ENCODE data around the gene IGLL5. TPM values are rescaled to one million over a fixed set of nuclear protein-coding genes. Genes with fewer than 3 reads are reported as not detected.

Gene IGLL5
- total RNA-seq, 1 donor from 2014 or later: not detected

DNA sequence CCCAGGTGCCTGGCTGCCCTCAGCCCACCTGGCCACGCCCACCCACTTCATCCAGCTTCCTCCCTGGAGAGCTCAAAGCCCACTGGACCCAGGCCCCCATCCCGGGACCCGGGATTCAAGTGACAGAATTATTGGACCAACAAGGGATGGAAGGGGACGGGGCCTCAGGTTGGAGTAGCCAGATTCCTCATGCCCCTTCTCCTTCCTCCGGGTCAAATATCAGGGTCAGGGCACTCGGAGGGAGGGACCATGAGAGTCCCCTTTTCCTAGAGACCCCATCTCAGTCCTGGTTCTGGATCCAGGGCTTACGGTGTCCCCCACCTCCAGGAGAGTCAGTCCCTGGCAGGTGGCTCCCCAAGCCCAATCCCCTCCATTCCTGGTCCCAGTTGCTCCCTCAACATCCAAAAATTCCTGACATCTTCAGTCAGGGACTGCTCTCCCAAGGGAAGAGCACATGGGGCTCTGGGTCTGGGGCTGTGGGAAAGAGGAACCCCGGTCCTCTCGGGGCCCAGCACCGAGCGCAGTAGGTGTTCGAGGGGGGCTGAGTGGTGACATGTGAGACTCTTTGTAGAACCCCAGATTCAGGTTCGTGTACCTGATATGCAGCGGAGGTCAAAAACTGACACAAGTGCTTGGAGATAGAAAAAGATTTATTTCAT lies 37.7 kb downstream of the IGLL5 start:
- no peak for DNase-seq (ENCODE audit: low read depth)
- TF ChIP-seq, protein P1, sequence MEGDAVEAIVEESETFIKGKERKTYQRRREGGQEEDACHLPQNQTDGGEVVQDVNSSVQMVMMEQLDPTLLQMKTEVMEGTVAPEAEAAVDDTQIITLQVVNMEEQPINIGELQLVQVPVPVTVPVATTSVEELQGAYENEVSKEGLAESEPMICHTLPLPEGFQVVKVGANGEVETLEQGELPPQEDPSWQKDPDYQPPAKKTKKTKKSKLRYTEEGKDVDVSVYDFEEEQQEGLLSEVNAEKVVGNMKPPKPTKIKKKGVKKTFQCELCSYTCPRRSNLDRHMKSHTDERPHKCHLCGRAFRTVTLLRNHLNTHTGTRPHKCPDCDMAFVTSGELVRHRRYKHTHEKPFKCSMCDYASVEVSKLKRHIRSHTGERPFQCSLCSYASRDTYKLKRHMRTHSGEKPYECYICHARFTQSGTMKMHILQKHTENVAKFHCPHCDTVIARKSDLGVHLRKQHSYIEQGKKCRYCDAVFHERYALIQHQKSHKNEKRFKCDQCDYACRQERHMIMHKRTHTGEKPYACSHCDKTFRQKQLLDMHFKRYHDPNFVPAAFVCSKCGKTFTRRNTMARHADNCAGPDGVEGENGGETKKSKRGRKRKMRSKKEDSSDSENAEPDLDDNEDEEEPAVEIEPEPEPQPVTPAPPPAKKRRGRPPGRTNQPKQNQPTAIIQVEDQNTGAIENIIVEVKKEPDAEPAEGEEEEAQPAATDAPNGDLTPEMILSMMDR (conservative IDR thresholded peaks at IDR 0.05; ENCODE audit: low read depth, low read length): no peak
- no peak overlapping the region for H3K4me3 ChIP-seq (ENCODE audit: low read depth, low read length)

DNA sequence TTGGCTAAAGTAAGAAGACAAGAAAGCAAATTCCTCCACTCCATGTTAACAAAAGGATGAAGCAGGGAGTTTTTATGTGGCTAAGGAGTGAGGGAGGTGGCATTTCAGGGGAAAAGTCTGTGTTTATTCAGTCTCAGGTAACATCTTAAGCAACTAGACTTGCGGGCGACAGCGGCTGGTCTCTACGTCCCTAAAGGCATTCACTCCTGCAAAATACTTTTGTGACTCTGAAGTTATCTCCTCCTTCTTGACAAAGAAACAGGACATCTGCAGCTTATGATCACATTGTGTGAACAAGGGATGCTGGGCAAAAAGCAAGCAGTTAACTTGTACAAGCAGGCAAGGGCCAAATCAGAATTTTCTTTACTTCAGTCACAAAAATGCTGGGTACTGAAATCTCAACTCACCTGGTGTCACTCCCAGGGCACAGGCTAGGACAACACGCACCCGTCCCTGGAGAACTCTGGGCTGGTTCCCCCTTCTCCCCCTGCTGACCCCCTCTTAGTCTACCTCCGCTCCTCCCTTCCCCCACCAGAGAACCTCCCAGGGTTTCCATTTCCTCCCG lies 38.3 kb downstream of the IGLL5 start:
- DNase-seq (ENCODE audit: low read depth): no peak
- H3K4me3 ChIP-seq (ENCODE audit: low read depth, low read length): no peak overlapping the region
- TF ChIP-seq, protein P1 (conservative IDR thresholded peaks at IDR 0.05; ENCODE audit: low read depth, low read length): no peak

DNA sequence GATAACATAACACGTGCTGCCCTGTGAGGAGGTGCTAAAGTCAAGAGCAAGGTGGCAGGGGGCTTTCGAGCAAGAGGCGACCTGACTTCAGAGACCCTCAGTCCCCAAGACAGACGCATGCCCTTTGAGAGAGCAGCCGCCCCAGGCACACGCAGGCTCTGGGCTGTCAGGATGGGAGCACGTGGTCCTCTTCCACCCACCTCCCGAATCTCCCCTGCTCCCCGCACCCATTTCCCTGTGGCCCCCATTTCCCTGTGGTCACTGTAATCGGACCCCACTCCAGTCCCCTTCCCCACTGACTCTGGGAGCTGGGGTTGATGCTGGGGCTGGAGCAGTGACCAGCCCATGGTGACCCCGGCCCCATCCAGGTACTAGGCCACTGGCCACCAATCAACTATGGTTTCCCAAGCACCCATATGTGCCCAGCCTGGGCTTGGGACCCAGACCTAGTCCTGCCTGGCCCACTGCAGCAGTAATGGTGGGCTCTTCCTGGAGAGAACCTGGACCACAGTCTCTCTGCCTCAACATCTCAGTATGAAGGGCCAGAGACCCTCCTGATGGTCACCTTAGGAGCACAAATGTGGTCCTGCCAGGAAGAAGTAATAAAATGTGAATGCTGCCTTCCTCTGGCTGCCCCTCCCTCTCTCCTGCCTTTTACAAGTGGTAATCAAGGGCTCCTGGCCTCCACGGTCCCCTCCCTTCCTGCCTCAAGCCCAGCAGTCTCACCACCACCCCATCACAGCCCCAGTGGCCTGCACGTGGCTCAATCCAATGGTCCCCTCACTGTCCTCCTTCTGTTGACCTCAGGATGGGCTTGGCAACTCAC lies 39.0 kb downstream of the IGLL5 start:
- no peak overlapping the region for H3K4me3 ChIP-seq (ENCODE audit: low read depth, low read length)
- DNase-seq (ENCODE audit: low read depth): no peak
- TF ChIP-seq, protein P1 (conservative IDR thresholded peaks at IDR 0.05; ENCODE audit: low read depth, low read length): no peak

DNA sequence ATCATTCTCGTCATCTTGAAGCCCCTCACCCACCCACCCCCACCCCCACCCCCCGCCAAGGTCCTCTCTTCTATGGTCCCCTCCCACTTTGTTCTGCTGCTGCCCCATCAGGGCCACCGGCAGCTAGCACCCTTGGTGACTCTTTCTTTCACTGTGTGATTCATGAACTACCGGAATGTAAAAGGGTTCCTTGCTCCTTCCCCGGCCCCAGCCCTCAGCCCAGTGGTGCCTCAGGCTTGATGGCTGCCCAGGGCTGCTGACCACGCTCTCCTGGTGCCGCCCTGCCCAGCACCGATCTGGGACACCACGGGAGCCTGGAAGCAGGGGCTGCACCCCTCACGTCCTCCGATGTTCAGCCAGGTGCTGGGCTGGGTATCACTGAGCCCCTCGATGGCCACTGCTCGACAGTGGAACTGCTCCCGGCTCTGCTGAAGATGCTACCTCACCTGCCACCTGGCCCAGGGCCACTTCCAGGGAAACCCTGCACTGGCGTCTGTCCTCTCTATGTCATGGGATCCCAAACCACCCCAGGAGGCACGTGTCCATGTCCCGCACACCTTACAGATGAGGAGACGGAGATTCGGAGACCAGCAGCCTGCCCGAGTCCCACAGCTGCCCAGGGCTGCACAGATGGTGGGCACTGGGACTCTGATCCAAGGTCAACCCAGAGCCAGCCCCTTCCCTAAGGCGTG lies 39.7 kb downstream of the IGLL5 start:
- TF ChIP-seq, protein P1 (conservative IDR thresholded peaks at IDR 0.05; ENCODE audit: low read depth, low read length): no peak
- no peak overlapping the region for H3K4me3 ChIP-seq (ENCODE audit: low read depth, low read length)
- no peak for DNase-seq (ENCODE audit: low read depth)

DNA sequence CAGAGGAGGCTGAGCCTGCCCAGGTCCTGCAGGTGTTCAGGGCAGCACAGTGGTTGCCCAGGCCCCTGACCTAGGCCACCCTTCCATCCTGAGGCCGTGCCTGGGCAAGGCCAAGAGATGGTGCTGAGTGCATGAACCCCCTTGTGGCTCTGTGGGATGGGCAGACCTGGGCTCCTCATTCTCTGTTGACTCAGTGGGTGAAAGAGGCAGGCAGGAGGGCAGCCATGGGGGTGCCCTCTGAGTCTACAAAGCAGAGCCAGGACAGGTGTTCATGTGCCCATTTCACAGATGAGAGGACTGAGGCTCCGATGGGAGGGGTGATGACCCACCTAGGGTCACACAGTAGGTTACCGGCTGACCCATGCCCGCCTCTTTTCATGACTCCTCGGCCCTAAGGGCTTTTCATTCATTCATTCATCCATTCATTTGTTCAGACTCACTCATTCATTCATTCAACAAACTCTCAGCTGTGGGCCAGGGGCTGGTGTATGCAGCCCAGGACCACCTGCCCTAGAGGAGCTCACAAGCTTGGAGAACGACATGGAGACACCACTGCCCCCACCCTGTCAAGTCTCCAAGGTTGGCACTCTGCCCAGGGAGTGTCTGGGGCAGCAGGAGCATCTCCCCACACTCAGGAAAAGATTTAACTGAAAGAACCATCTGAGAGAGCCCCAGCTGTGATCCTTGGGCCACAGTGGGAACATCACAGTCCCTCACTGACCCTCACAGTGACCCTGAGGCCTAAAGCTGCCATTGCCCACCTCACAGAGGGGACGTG lies 40.5 kb downstream of the IGLL5 start:
- TF ChIP-seq, protein P1 (conservative IDR thresholded peaks at IDR 0.05; ENCODE audit: low read depth, low read length): no peak
- H3K4me3 ChIP-seq (ENCODE audit: low read depth, low read length): no peak overlapping the region
- DNase-seq (ENCODE audit: low read depth): no peak

DNA sequence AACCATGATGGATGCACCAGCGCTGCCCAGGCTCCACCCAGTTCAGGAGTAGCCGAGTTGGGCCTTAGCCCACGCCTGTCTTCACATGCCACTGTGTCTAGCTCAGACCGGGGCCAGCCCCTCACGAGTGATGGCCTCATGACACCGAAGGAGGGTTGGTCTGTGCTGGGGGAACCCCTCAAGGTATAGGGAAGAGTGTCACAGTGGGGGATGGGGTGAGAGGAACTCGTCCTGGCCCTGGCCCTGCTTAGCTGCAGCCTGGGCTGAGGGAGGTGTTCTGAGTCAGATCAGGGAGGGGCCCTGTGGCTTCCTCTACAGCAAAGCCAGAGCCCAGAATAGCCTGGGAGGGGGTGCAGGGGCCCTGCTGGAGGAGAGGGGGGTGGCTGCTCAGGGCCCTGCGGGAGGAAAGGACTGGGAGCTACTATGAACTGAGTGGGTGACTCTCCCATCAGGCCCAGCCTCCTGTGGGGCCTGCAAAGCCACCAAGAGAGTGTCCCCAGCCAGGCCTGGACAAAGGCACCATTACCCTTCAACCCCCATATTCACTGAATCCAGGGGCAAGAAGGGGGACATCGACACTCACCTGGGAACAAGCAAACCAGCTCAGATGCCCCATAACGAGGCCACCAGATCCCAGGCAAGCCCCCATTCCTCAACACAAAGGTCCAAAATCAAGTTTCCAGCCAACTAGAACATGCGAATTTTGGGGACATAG lies 41.2 kb downstream of the IGLL5 start:
- no peak overlapping the region for H3K4me3 ChIP-seq (ENCODE audit: low read depth, low read length)
- TF ChIP-seq, protein P1 (conservative IDR thresholded peaks at IDR 0.05; ENCODE audit: low read depth, low read length): no peak
- DNase-seq (ENCODE audit: low read depth): no peak

Measured in epithelial cell of proximal tubule (primary cell).